ENCODE data around the gene UQCRC2.
A peak's percentile ranks its signal among the peaks of the same experiment; 100 is the strongest.
"Not testable (repeated sequence)": the region's sequence is repeated elsewhere in the genome, so short reads cannot be mapped to it uniquely, and the experiment has no call there.

Gene UQCRC2

DNA sequence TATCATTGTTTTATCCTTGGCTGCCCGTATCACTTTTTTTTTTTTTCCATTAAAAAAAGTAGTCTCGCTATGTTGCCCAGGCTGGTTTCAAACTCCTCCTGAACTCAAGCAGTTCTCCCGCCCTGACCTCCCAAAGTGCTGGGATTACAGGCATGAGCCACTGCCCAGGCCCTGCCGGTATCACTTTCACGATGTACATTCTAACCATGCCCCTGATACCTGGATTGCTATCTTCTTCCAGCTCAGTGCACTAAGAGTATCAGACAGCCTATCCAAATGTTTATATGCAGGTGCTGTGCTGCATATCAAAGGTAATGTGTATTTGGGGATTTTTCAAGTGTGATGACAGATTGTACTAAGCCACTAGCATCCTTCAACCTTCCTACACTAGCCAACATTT lies 69.0 kb downstream of the UQCRC2 start:
- TF ChIP-seq POLR2AphosphoS5 (IDR thresholded peaks at IDR 0.05; ENCODE audit: low read depth, low read length): no peak
- DNase-seq (ENCODE audit: insufficient read length, low spot score): no peak
- FAIRE-seq: peak; percentile 31

DNA sequence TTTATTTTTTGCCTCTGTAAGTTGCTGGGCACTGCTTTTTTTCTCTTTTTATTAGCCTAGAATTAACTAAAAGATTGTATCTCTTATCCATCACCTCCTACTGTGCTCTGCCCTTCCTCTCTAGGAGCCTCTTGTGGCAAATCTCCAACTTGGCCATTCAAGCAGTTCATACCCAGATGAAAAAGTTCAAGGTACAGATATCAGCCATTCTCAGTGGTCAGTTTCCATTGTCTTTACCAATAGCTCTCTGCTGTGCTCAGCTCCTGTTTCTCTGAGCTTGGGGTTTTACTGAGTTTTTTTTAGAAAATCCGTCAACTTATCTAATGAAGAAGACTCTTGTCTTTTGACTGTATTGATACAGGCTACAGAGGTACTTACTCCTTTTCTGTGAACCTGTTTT lies 70.3 kb downstream of the UQCRC2 start:
- no peak for TF ChIP-seq POLR2AphosphoS5 (IDR thresholded peaks at IDR 0.05; ENCODE audit: low read depth, low read length)
- no peak for TF ChIP-seq POU2F2 (IDR thresholded peaks at IDR 0.05; ENCODE audit: low read depth, low read length)
- no peak for TF ChIP-seq PAX5 (IDR thresholded peaks at IDR 0.05; ENCODE audit: insufficient read depth, low read length, severe bottlenecking)
- TF ChIP-seq SPI1 (IDR thresholded peaks at IDR 0.05; ENCODE audit: low read depth, low read length): no peak
- TF ChIP-seq TAF1 (IDR thresholded peaks at IDR 0.05; ENCODE audit: low read depth, low read length): no peak
- no peak for TF ChIP-seq POLR2A (IDR thresholded peaks at IDR 0.05; ENCODE audit: low read depth, low read length)
- DNase-seq (ENCODE audit: insufficient read length, low spot score) (no peak), FAIRE-seq (no peak)

DNA sequence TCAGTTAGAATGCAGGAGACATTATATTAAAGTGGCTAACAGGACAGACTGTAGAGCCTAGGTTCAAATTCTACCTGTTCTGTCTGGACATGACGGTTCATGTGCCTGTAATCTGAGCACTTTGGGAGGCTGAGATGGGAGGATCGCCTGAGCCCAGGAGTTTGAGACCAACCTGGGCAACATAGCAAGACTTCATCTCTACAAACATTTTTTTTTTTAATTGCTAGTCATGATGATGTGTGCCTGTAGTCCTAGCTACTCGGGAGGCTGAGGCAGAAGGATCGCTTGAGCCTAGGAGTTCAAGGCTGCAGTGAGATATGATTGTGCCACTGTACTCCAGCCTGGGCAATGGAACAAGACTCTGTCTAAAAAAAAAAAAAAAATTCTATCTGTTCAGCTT lies 71.6 kb downstream of the UQCRC2 start:
- not testable (repeated sequence) for DNase-seq (ENCODE audit: insufficient read length, low spot score); FAIRE-seq

DNA sequence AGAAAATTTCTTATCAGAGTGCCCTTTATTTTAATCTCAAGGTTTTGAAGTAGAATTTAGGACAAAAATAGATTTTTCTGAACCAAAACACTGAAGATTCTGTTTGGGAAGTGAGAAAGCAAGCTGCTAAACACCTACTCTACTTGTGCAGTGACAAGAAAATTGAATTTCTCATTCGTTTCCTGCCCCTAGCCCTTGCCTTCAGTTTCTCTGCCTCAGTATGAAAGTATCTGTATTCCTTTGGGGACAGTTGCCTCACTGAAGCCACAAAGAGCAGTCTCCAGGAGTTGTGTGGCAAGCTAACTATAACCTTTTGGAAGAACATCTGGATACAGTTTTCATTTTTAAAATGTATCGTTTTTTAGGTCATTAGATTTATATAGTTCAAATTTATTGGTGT lies 74.5 kb downstream of the UQCRC2 start:
- DNase-seq (ENCODE audit: insufficient read length, low spot score) (no peak), FAIRE-seq (peak; percentile 40)
- TF ChIP-seq PAX5 (IDR thresholded peaks at IDR 0.05; ENCODE audit: insufficient read depth, low read length, severe bottlenecking) (no peak), POU2F2 (IDR thresholded peaks at IDR 0.05; ENCODE audit: low read depth, low read length) (no peak), SPI1 (IDR thresholded peaks at IDR 0.05; ENCODE audit: low read depth, low read length) (peak; percentile 68)

DNA sequence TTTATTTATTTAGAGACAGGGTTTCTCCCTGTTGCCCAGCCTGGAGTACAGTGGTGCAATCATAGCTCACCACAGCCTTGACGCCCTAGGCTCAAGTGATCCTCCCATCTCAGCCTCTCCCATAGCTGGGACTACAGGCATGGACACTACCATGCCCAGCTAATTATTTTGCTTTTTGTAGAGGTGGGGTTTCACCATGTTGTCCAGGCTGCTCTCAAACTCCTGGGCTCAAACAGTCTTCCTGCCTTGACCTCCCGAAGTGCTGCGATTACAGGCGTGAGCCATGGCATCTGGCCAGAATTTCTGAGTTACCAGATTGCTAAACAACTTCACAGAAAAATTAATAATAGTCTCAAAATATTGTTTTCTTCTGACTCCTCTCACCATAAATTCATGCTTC lies 76.5 kb downstream of the UQCRC2 start:
- TF ChIP-seq PAX5 (IDR thresholded peaks at IDR 0.05; ENCODE audit: insufficient read depth, low read length, severe bottlenecking): no peak
- TF ChIP-seq TAF1 (IDR thresholded peaks at IDR 0.05; ENCODE audit: low read depth, low read length): no peak
- no peak for TF ChIP-seq POU2F2 (IDR thresholded peaks at IDR 0.05; ENCODE audit: low read depth, low read length)
- TF ChIP-seq SPI1 (IDR thresholded peaks at IDR 0.05; ENCODE audit: low read depth, low read length): no peak
- TF ChIP-seq POLR2AphosphoS5 (IDR thresholded peaks at IDR 0.05; ENCODE audit: low read depth, low read length): no peak
- TF ChIP-seq POLR2A (IDR thresholded peaks at IDR 0.05; ENCODE audit: low read depth, low read length): no peak
- no peak for FAIRE-seq

DNA sequence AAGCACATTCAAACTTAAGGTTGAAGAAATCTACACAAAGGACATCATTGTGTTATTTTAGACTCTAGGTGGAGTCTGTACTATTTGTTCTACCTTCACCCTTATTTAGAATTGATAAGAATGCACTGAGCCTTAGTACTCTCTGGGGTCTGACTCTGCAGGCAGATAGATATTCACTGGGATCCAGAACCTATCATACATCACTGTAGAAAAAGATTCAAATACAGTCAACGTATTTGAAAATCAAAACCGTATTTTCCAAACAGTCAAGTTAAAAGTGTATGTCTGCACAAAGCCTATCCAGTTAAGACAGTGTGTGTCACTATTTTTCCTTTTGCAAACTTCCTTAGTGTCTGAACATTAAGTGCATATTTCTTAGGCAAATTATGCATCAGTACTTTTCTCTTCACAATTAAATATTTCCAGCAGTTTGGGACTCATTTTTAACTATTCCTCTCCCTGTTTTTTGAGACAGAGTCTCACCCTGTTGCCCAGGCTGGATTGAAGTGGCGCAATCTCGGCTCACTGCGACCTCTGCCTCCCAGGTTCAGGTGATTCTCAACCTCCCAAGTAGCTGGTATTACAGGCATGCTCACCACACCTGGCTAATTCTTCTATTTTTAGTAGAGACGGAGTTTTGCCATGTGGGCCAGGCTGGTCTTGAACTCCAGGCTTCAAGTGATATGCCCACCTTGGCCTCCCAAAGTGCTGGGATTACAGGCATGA lies 77.1 kb downstream of the UQCRC2 start:
- no peak for TF ChIP-seq POU2F2 (IDR thresholded peaks at IDR 0.05; ENCODE audit: low read depth, low read length)
- no peak for TF ChIP-seq TAF1 (IDR thresholded peaks at IDR 0.05; ENCODE audit: low read depth, low read length)
- no peak for TF ChIP-seq SPI1 (IDR thresholded peaks at IDR 0.05; ENCODE audit: low read depth, low read length)
- FAIRE-seq: no peak
- no peak for DNase-seq (ENCODE audit: insufficient read length, low spot score)

More for the DNA sequence above, 76.5 kb downstream of the UQCRC2 start:
- DNase-seq (ENCODE audit: insufficient read length, low spot score): no peak

DNA sequence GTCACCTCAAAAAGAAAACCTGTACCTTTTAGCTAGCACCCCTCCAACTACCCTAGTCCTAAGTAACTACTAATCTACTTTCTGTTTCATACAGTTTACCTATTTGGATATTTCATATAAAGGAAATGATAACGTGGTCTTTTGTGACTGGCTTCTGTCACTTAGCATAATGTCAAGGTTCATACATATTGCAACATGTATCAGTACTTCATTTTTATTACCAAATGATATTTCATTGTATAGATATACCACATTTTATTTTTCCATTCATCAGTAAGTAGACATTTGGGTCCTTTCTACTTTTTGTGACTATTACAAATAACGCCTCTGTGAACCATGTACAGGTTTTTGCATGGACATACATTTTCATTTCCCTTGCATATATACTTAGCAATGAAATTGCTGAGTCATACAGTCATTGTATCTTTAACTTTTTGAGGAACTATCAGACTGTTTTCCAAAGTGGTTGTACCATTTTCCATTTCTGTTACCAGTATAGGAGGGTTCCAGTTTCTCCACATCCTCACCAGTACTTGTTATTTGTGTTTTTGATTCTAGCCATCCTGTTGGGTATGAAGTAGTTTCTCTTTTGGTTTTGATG lies 78.4 kb downstream of the UQCRC2 start:
- no peak for FAIRE-seq
- no peak for TF ChIP-seq POU2F2 (IDR thresholded peaks at IDR 0.05; ENCODE audit: low read depth, low read length)
- no peak for TF ChIP-seq TAF1 (IDR thresholded peaks at IDR 0.05; ENCODE audit: low read depth, low read length)
- TF ChIP-seq POLR2A (IDR thresholded peaks at IDR 0.05; ENCODE audit: low read depth, low read length): no peak
- no peak for TF ChIP-seq PAX5 (IDR thresholded peaks at IDR 0.05; ENCODE audit: insufficient read depth, low read length, severe bottlenecking)
- TF ChIP-seq SPI1 (IDR thresholded peaks at IDR 0.05; ENCODE audit: low read depth, low read length): no peak
- TF ChIP-seq POLR2AphosphoS5 (IDR thresholded peaks at IDR 0.05; ENCODE audit: low read depth, low read length): no peak
- no peak for DNase-seq (ENCODE audit: insufficient read length, low spot score)
